ENCODE results near the gene DDX17.
"Not testable (repeated sequence)": the region's sequence is repeated elsewhere in the genome, so short reads cannot be mapped to it uniquely, and the experiment has no call there.

The DDX17 gene

DNA sequence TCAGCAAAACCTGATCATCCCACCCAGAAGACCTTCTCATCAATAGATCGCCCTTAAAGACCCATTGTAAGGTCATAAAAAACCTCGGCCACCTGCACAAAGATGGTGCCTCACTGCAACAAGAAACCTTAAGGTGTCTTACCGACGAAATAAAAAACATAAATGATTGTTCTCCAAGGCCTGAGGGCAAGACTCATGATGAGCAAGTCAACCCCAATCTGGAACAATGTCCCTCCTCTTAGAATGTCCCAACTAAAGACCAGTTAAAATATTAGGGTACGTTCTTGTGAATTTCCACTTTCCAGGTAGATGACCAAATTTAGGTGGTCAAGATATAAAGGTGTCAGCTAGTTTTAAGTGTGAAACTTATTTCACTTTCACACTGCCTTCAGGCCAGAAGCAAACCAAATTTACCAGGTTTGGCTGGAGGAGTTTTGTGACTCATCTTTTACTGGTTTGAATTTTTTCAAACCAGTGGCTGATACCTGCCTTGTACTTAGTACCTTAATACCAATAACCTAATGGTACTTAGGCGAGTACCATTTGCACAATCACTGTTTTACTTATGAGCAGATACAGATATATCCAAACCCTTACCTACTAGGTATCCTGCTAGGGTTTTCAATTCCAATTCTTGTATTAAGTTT, 23.3 kb downstream of the DDX17 start:
- no peak overlapping the region for H3K4me3 ChIP-seq (ENCODE audit: low read length)
- TF ChIP-seq ZNF274 (IDR thresholded peaks at IDR 0.05; ENCODE audit: low read depth, low read length): no peak

DNA sequence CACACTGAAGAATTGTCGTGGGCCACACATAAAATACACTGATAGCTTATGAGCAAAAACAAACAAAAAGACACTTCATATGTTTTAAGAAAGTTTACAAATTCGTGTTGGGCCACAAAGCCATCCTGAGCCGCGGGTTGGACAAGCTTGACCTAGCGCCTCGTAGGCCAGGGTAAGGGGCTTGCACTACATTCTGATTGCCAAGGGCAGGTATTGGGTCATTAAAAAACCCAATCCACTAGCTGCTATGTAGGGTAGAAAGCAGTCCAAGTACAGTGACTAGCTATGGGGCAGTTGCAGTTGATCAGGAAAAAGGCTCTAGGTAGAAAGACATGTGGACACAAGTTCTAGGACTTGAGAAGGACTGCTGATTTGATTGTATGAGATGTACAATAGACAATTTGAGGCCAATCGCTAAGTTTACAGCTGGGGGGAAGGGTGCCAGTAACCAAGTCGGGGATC, 24.2 kb downstream of the DDX17 start:
- TF ChIP-seq ZNF274 (IDR thresholded peaks at IDR 0.05; ENCODE audit: low read depth, low read length): no peak

DNA sequence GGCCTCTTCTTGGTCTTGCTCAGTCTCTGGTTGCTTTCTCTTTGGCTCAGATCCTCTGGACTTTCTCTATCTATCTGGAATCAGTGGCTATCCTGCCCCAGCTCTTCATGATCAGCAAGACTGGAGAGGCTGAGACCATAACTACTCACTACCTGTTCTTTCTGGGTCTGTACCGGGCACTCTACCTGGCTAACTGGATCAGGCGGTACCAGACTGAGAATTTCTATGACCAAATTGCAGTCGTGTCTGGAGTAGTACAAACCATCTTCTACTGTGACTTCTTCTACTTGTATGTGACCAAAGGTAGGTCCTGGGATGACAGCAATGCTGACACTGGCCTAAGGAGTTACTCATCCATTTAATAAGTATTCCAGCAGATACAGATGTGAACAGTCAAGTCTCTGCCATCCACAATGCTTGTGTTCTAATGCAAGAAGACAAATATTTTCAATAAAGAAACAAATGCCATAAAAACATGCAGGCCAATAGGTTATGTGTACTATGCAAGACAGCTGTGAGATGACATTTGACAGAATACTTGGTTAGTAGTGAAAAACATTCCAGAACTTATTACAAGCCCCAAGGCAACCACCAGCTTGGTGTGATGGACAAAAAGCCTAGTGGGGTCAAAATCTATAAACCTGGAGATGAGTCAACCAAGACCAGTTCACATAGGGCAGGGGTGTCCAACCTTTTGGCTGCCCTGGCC, 24.8 kb downstream of the DDX17 start:
- TF ChIP-seq ZNF274 (IDR thresholded peaks at IDR 0.05; ENCODE audit: low read depth, low read length): no peak

More for the DNA sequence above, 24.2 kb downstream of the DDX17 start:
- no peak overlapping the region for H3K4me3 ChIP-seq (ENCODE audit: low read length)

DNA sequence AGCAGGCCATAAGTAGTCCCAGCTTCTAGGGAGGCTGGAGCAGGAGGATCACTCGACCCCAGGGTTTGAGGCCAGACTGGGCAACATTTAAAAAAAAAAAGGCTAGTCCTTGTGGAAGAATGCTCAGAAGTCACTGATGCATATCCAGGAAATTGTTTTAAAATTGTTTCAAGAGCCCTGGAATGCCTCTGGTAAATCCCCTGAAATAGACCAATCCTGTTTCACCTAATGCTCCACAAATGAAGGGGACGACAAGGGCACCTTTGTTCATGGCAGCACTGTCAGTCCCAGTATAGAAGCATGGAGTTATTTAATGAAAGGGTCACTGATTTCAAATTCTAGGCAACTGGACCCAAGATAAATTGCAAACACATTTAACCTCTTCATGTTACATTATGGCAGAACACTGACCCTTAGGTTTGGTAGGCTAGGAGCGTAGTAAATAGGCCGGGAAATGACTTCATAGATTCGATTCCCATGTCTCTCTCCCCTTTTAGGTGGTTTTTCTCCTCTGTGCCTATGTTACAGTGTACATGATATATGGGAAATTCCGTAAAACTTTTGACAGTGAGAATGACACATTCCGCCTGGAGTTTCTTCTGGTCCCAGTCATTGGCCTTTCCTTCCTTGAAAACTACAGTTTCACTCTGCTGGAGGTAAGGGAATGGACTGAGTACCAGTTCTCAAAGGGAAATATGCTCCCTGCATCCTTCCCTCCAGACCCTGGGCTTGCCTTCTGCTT, 26.8 kb downstream of the DDX17 start:
- H3K4me3 ChIP-seq (ENCODE audit: low read length): no peak overlapping the region
- TF ChIP-seq ZNF274 (IDR thresholded peaks at IDR 0.05; ENCODE audit: low read depth, low read length): no peak

More for the DNA sequence above, 24.8 kb downstream of the DDX17 start:
- H3K4me3 ChIP-seq (ENCODE audit: low read length): no peak overlapping the region

DNA sequence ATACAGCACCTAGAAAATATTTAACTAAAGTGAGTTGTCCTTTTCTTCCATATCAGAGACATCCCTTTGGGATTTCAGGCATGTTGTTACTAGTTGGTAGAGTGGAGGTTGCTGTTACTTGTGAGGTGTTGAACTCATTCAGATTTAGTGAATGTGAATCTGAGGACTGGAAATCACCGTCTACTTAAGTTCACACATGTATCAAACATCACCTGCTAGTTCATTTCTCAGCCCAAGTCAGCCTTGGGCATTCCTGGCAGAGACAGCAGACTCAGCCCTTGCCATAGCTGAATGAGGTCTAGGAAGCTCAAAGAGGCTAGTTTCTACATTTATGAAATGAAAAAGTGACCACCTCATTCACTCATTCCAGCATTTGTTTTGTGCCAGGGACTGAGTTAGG, 28.5 kb downstream of the DDX17 start:
- TF ChIP-seq ZNF274 (IDR thresholded peaks at IDR 0.05; ENCODE audit: low read depth, low read length): no peak
- H3K4me3 ChIP-seq (ENCODE audit: low read length): no peak overlapping the region

DNA sequence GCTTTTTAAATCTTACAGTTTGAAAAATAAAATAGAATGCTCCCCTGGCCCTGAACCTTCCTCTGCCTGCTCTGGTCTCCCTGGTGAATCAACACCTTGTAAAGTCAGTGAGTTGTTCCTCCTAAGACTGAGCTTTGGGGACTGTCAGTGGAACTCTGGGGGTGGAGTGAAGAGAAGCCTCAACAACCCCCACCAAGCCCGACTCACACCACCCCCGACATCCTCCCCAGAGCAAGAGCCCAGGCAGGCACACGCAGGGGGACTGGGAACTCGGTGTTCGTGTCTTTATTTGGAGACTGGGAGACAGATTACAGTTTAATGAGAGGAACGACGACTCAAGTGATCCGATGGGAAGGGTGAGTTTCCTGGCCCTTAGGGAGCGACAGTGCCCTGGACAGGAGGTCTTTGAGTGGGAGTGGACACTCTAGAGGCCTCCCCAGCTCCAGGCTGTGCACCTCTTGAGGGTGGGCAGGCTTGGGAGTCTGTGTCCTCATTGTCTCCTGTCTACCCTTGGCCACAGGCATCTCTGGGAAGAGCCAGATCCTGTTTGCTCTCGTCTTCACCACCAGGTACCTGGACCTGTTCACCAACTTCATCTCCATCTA, 32.0 kb downstream of the DDX17 start:
- TF ChIP-seq ZNF274 (IDR thresholded peaks at IDR 0.05; ENCODE audit: low read depth, low read length): no peak
- no peak overlapping the region for H3K4me3 ChIP-seq (ENCODE audit: low read length)

DNA sequence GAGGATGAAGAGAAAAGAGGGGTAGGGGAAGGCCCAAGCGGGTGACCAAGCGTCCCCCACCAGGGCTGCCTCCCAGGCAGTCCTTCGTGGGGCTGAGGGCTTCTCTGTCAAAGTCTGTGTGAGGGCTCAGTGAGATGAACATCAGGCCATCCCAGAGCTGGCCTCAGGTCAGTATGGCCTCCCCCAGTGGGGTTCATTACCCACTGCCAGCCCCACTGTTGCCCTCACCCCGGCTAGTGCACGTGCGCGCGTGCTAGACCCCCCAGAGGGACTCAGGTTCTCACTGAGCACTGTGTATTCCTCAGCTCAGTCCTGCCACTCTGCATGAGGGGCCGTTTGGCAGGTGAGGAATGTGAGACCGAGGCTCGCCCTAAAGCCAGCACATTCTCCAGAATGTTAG, 34.9 kb downstream of the DDX17 start:
- TF ChIP-seq ZNF274 (IDR thresholded peaks at IDR 0.05; ENCODE audit: low read depth, low read length): no peak
- H3K4me3 ChIP-seq (ENCODE audit: low read length): no peak overlapping the region

DNA sequence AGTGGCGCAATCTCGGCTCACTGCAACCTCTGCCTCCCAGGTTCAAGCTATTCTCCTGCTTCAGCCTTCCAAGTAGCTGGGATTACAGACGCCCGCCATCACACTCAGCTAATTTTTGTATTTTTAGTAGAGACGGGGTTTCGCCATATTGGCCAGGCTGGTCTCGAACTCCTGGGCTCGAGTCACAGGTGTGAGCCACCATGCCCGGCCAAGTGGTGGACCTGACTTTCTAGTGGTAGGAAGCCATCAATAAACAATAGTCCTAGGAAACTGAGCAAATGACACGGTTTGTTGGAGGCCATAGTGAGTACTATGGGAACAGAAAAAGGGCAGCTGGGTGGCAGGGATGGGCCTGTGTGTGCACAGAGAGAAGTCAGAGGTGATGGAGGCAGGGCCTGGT, 35.9 kb downstream of the DDX17 start:
- not testable (repeated sequence) for H3K4me3 ChIP-seq (ENCODE audit: low read length)

DNA sequence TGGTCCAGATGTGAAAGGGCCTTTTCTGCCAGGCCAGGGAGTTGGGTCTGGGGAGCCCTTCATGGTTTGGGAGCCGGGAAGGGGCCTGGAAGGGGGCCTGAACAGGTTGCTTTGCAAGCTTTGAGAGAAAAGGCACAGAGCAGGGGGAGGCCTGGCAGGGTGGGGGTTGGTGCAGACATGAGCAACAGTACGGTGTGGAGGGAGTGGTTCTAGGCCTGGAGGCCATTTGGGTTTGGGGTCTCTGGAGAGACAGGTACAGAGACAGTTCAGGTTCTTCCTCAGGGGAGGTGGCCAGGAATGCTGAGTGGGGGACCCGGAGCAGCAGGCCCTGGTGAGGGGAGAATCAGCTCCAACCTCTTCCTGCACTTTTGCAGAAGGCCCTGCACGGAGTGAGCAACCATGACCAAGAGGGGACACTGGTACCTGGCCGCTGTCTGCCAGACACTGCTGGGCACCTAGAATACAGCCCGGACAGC, 36.8 kb downstream of the DDX17 start:
- TF ChIP-seq ZNF274 (IDR thresholded peaks at IDR 0.05; ENCODE audit: low read depth, low read length): no peak
- no peak overlapping the region for H3K4me3 ChIP-seq (ENCODE audit: low read length)

DNA sequence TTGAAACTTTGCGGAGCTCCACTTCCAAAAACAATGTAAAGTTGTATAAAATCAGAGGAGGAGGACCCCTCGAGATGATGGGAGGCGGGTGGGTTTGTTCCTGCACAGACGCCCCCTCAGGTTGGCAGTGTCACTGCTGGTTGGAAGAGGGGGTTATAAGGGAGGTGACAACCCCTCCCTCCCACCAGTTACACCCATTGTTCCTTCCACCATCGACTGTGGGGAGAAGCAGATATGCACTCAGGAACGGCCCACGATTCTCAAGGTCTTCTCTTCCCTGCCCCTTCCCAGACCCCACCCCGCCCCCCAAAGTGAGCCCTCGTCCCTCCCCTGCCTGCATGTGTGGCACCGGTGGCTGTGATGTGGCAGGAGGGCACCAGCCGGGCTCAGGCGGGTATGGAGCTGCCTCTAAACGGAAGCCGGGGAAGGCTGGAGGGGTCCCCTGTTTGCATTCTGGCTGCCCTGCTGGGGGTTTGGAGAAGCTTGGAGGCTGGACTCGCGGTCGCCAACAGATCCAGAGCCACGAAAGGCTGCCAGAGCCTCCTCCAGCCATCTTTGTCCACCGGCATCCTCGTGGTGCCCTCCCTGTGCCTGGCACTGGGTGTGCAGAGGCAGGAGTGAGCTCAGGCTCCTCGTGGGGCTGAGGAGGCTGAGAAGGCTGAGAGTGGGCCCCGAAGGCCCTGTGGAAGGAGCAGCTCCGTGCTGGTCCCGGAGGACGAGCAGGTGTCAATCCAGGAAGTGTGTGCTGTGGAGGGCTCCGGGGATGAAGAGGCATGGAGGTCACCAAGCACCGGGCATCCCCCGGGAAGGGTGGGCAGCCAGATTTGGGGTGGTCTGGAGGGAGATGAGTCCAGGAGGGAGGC, 37.4 kb downstream of the DDX17 start:
- TF ChIP-seq ZNF274 (IDR thresholded peaks at IDR 0.05; ENCODE audit: low read depth, low read length): no peak
- H3K4me3 ChIP-seq (ENCODE audit: low read length): no peak overlapping the region; the same call in 1 of the 2 replicates

DNA sequence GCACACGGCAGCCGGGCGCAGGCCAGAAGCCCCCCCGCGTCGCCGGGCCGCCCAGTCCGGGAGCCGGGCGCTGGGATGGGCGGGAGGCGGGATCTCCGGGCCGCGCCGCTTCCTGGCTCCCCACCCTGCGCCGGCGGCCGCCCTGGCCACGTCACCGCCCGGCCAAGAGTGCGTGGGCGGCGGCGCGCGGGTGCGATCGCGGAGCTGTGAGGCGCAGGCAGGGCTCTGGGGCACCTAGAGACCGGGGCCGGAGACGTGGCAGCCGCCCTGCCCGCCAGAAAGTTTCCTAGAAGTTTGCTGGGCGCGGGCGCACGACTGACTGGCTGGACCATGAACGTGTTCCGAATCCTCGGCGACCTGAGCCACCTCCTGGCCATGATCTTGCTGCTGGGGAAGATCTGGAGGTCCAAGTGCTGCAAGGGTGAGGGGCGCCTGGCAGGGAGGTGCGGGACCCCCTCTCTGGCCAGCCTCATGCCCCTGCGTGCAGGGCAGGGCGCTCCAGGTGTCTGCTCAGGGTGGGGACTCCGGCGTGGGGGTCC, 38.1 kb downstream of the DDX17 start, which contains the start of gene KDELR3:
Gene KDELR3, plus strand, starts transcription at position 193 of the 539 bp plus-strand sequence. Its CDS starts 138 bp downstream, at position 331.
- TF ChIP-seq ZNF274 (IDR thresholded peaks at IDR 0.05; ENCODE audit: low read depth, low read length): no peak
- H3K4me3 ChIP-seq (ENCODE audit: low read length): peak within 1 kb of the TSS; percentile 5; the same call in 1 of the 2 replicates

DNA sequence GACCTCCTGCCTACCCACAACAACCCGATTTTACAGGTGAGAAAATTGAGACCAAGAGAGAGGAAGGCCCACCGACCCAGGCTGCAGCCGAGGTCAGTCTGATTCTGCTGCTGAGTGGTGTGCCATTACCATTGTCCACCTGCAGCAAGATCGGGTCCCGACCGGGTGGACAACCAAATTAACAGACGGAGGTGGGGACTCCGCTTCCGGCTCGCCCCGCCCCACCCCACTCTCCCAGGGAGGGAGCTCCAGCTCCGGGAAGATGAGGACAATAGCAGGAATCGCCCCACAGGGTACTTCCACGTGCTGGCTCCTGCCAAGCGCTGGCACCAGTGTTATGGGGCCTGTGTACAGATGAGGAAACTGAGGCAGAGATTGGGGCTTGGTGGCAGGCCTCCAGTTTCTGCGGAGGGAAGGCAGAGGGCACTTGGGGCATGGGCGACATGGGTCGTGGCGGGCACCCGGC, 38.6 kb downstream of the DDX17 start:
- no peak for TF ChIP-seq ZNF274 (IDR thresholded peaks at IDR 0.05; ENCODE audit: low read depth, low read length)
- H3K4me3 ChIP-seq (ENCODE audit: low read length): peak overlapping the region; percentile 5; the same call in 1 of the 2 replicates
